Gastrocnemius medialis (tissue), 4 donors: ENCODE data around the gene ABCF1.

ENCODE experiments used
- POLR2A ChIP-seq, 2 donors: fragments of 450-650 bp; IDR thresholded peaks; one replicate each; pipeline ENCODE4 v1.6.1; 2017; ENCODE audit warnings: antibody characterized with exemption in 2 of 2, mild to moderate bottlenecking in 2 of 2, moderate library complexity in 2 of 2
- TF ChIP-seq, protein P1 (sequence below), 5 experiments: fragments of 450-650 bp in 3 of 5; fragments of 200-600 bp in 2 of 5; sonication (generic) in 2 of 5; IDR thresholded peaks in 4 of 5; conservative IDR thresholded peaks in 1 of 5; 1 replicate in 4 of 5; 2 replicates in 1 of 5; pipeline ENCODE4 v1.5.1; 2016 to 2019; ENCODE audit warnings: antibody characterized with exemption in 5 of 5, mild to moderate bottlenecking in 3 of 5, moderate library complexity in 3 of 5

DNA sequence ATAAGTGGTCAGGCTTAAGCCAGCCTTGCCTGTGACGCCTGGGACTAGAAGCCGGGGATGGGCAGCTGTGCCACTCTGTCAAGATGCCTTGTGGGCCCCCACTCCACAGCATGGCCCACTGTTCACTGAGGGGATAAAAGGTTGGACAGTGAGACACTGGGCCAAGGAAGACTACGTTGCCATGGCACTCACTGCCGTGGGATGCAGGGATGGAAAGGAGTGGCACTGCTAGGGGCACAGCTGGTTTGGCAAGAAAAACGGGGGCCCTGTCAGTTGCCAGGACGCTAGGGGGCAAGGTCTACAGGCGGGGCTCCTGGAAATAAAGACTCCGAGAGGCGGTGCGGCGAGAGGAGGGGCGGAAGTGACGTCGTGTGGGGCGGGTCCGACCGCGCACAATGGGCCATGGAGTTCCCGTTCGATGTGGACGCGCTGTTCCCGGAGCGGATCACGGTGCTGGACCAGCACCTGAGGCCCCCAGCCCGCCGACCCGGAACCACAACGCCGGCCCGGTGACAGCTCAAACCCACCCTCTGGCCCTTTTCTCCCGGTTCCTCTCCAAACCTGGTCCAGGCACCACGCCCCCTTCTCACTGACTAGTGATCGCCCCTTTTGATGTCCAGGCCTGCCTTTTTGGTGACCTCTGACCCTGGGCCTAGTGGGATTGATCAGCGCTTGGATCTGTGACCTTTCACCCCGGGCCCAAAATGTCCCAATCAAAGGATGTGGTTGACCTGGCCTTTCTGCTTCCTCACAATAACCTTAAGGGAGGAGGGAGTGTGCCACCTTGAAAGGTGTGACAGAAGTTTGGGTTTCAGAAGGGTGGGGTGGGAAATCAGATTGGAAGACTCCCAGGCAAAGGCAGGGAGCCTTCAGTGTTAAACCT lies 55.5 kb downstream of the ABCF1 start, which contains the start of gene ATAT1:
- peak; percentile 23 to 32 for TF ChIP-seq POLR2A (IDR thresholded peaks at IDR 0.05)
- TF ChIP-seq, protein P1, sequence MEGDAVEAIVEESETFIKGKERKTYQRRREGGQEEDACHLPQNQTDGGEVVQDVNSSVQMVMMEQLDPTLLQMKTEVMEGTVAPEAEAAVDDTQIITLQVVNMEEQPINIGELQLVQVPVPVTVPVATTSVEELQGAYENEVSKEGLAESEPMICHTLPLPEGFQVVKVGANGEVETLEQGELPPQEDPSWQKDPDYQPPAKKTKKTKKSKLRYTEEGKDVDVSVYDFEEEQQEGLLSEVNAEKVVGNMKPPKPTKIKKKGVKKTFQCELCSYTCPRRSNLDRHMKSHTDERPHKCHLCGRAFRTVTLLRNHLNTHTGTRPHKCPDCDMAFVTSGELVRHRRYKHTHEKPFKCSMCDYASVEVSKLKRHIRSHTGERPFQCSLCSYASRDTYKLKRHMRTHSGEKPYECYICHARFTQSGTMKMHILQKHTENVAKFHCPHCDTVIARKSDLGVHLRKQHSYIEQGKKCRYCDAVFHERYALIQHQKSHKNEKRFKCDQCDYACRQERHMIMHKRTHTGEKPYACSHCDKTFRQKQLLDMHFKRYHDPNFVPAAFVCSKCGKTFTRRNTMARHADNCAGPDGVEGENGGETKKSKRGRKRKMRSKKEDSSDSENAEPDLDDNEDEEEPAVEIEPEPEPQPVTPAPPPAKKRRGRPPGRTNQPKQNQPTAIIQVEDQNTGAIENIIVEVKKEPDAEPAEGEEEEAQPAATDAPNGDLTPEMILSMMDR (IDR thresholded peaks at IDR 0.05 in 4 of 5, conservative IDR thresholded peaks at IDR 0.05 in 1 of 5) = peak in 3 of 5 experiments; percentile 32 to 44 (median 33)
